Stimulated activated CD4-positive, alpha-beta T cell treated with anti-CD3 and anti-CD28 coated beads, TNF-alpha, amount 100 ng/mL, for 48 hours (primary cell): ENCODE data around the gene UBE4B.

Experiments used
- DNase-seq, 3 donors: peaks; one replicate each; pipeline ENCODE4 v3.0.0-alpha.2; 2020; ENCODE audit warnings: low read depth in 3 of 3

Gene UBE4B

GRCh38 chr1:10033359-10033845 is 644 bp downstream of the UBE4B start:
- peak in 2 of 3 donors; percentile 6 to 8 for DNase-seq

GRCh38 chr1:10042746-10043145 is 10.0 kb downstream of the UBE4B start:
- no peak for DNase-seq

GRCh38 chr1:10045480-10046355 is 13.0 kb downstream of the UBE4B start:
- DNase-seq: no peak

GRCh38 chr1:10046356-10047085 is 13.8 kb downstream of the UBE4B start:
- DNase-seq: no peak

GRCh38 chr1:10048601-10049000 is 15.8 kb downstream of the UBE4B start:
- DNase-seq: no peak

- no peak for DNase-seq
These were observed 17.9 kb downstream of the UBE4B start for GRCh38 chr1:10050611-10051010.

GRCh38 chr1:10051656-10052055 is 18.9 kb downstream of the UBE4B start:
- no peak for DNase-seq

GRCh38 chr1:10052347-10052746 is 19.6 kb downstream of the UBE4B start:
- DNase-seq: no peak

- no peak for DNase-seq
These were observed 21.7 kb downstream of the UBE4B start for GRCh38 chr1:10054465-10054864.

GRCh38 chr1:10056599-10056987 is 23.8 kb downstream of the UBE4B start:
- no peak for DNase-seq

- DNase-seq: no peak
These were observed 24.6 kb downstream of the UBE4B start for GRCh38 chr1:10057343-10057742.

- no peak for DNase-seq
These were observed 25.0 kb downstream of the UBE4B start for GRCh38 chr1:10057796-10058195.

GRCh38 chr1:10059342-10059718 is 26.6 kb downstream of the UBE4B start:
- no peak for DNase-seq

- DNase-seq: no peak
These were observed 27.7 kb downstream of the UBE4B start for GRCh38 chr1:10060311-10061100.

- no peak for DNase-seq
These were observed 28.5 kb downstream of the UBE4B start for GRCh38 chr1:10061276-10061675.

GRCh38 chr1:10063878-10064277 is 31.1 kb downstream of the UBE4B start:
- no peak for DNase-seq

GRCh38 chr1:10064416-10065343 is 31.9 kb downstream of the UBE4B start:
- no peak for DNase-seq

GRCh38 chr1:10065344-10065685 is 32.6 kb downstream of the UBE4B start:
- no peak for DNase-seq

- no peak for DNase-seq
These were observed 33.0 kb downstream of the UBE4B start for GRCh38 chr1:10065760-10066159.

- no peak for DNase-seq
These were observed 36.0 kb downstream of the UBE4B start for GRCh38 chr1:10068605-10069294.

- DNase-seq: no peak
These were observed 37.4 kb downstream of the UBE4B start for GRCh38 chr1:10070206-10070605.
